Esophagus (tissue), 2 donors: ENCODE data around the gene KCTD15. TPM values are rescaled to one million over a fixed set of nuclear protein-coding genes. Genes with fewer than 3 reads are reported as not detected.

ENCODE experiments used
- H3K27ac ChIP-seq, 2 donors: one replicate each; pipeline ENCODE4 v1.5.1; 2013; ENCODE audit warnings: low read depth in 2 of 2, mild to moderate bottlenecking in 2 of 2, inconsistent platforms in 1 of 2, low read length in 1 of 2, moderate library complexity in 1 of 2
- H3K27me3 ChIP-seq, 2 donors: one replicate each; pipeline ENCODE4 v1.6.1; 2013; ENCODE audit warnings: low read length in 2 of 2, control low read depth in 1 of 2, mild to moderate bottlenecking in 1 of 2; ENCODE audit not compliant: insufficient read depth in 2 of 2, control insufficient read depth in 1 of 2
- H3K36me3 ChIP-seq, 2 donors: one replicate each; pipeline ENCODE4 v1.6.1; 2013; ENCODE audit warnings: low read length in 1 of 2; ENCODE audit not compliant: control insufficient read depth in 2 of 2, insufficient read depth in 2 of 2
- H3K4me1 ChIP-seq, 2 donors: one replicate each; pipeline ENCODE4 v1.6.1; 2013; ENCODE audit warnings: low read length in 1 of 2; ENCODE audit not compliant: control insufficient read depth in 2 of 2, insufficient read depth in 2 of 2
- H3K4me3 ChIP-seq, 2 donors: one replicate each; pipeline ENCODE4 v1.5.1; 2013; ENCODE audit warnings: low read length in 2 of 2, mild to moderate bottlenecking in 2 of 2, low read depth in 1 of 2, moderate library complexity in 1 of 2
- H3K9me3 ChIP-seq, 2 donors: one replicate each; pipeline ENCODE4 v1.6.1; 2013; ENCODE audit warnings: mild to moderate bottlenecking in 2 of 2, low read depth in 1 of 2, low read length in 1 of 2, moderate library complexity in 1 of 2; ENCODE audit not compliant: control insufficient read depth in 2 of 2, insufficient read depth in 1 of 2
- WGBS, 2 donors: extraction: QIAGEN DNeasy Blood & Tissue Kit; methylation state at CpG; one replicate each; pipeline ENCODE4 v1.1.7; 2013; 5-methylcytosine and 5-hydroxymethylcytosine counted together
- polyA plus RNA-seq, 2 donors: library from polyadenylated mRNA; stranded (reverse); fragments of 200-250 nt; gene quantifications; one replicate each; pipeline ENCODE4 v1.2.3, GENCODE V29; 2013
- donor health status: healthy with polysubstance abuse.
- donor health status: Bipolar disorder and iron deficiency.

Gene KCTD15
- polyA plus RNA-seq, 2 donors: 23.8 to 33.1 TPM

DNA sequence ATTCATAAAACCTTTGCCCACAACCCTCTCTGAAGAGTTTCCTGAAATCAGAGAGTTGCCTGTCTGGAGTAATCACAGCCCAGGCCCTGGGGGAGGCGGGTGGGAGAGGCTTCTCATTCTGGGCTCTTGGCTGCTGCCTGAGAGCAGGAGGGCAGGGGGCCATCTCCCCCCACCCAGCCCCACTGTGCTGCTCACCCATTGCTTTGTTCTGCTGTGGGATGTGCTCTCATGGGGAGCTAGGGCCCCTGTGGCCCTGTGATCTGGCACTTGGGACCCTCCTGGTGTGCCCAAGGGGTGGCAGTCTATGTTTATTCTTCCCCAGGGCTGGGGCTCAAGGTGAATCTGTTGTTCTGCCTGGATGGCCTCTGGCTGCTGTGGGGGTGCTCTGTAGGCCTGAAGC is 6.1 kb downstream of the KCTD15 start:
- H3K27ac ChIP-seq: peak overlapping the region in 1 of 2 donors; percentile 38
- H3K27me3 ChIP-seq: no peaks in the 10 kb centered on the region
- no peak overlapping the region for H3K4me3 ChIP-seq
- H3K9me3 ChIP-seq: no peaks in the 10 kb centered on the region
- peaks cover 8 to 28% of the 10 kb centered on the region in 2 donors for H3K36me3 ChIP-seq
- H3K4me1 ChIP-seq: peaks cover 5 to 29% of the 10 kb centered on the region in 2 donors
- WGBS, 2 donors: 91 to 92% methylated on average over 1 of the region's 1 CpG

DNA sequence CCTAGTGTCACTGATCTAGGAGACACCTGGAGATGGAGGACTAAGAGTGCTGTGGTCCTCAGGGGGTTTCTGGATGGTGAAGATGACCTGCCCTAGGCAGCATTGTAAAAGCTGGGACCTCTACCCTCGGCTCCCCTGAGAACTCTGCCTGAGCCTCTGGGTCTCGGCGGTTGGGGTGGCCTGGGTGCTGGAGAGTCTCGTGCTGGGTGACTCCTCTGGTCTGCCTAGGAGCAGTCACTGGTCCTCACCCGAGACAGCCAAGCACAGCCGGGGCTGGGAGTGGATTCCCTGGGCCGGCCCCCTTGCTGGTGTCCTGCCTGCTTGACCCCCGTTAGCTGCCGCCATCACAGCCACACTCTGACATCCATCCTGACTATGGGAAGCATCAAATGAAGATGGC is 6.7 kb downstream of the KCTD15 start:
- peaks cover 8 to 28% of the 10 kb centered on the region in 2 donors for H3K36me3 ChIP-seq
- peaks cover 5 to 29% of the 10 kb centered on the region in 2 donors for H3K4me1 ChIP-seq
- no peaks in the 10 kb centered on the region for H3K27me3 ChIP-seq
- H3K4me3 ChIP-seq: no peak overlapping the region
- 91% methylated on average over 9 of the region's 9 CpGs for WGBS, 2 donors
- peak overlapping the region; percentile 32 to 86 for H3K27ac ChIP-seq
- H3K9me3 ChIP-seq: no peaks in the 10 kb centered on the region

DNA sequence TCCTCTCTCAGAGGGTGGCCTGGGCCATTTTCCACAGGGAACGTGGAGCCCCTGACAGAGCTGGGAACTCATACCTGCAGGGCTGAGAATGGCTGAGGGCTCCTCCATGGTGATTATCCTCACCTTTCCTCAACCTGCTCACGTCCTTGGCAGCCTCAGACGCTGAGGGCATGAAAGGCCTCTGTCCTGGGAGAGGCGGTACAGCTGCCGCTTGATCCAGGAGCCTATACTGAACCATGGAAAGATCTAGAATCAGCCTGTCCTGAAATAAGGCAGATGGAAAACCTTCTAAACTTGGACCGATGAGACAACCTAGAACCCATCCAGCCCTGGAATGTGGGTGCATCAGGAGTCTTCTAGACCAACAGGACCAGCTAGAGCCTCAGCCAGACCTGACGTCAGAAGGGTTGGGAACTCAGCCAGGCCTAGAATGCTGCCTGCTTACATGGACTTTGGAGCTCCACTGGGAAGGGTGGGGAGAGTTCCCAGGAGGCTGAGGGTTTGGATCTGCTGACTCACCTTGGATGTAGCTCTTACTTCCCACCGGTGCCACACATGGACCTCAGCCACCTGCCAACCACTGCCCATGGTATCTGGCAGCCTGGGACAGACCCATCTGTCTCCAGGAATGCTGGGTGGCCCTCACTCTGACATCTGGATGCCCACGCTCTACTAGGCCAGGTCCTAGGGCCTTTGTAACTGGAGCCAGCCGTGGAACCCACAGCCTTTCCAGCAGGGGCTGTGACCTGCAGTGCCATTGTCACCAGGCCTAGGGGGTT is 7.5 kb downstream of the KCTD15 start:
- no peaks in the 10 kb centered on the region for H3K9me3 ChIP-seq
- peaks cover 8 to 28% of the 10 kb centered on the region in 2 donors for H3K36me3 ChIP-seq
- peak overlapping the region; percentile 73 to 88 for H3K27ac ChIP-seq
- H3K4me3 ChIP-seq: no peak overlapping the region
- no peaks in the 10 kb centered on the region for H3K27me3 ChIP-seq
- WGBS, 2 donors: 53 to 56% methylated on average over 10 of the region's 10 CpGs
- peaks cover 5 to 29% of the 10 kb centered on the region in 2 donors for H3K4me1 ChIP-seq

DNA sequence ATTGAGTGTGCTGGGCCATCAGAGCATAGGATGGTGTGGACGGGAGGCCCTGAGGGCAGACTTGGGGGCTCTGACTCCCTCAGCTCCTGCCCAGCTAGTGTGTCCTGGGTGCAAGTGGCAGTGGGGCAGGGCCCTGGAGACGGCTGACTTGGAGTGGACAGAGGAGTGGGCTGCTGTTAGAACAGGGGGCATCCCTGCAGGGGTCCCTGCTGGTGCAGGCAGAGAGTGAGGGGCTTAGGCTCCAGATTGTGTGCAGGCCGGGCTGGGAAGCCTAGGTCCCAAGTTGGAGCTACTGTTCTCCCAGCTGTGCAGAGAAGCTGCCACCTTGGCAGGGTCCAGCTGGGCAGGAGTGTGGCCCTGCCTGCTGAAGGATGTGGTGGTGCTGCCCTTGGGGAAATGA is 8.6 kb downstream of the KCTD15 start:
- H3K27ac ChIP-seq: peak overlapping the region; percentile 26 to 86
- peaks cover 5 to 24% of the 10 kb centered on the region in 2 donors for H3K4me1 ChIP-seq
- H3K36me3 ChIP-seq: peaks cover 8 to 28% of the 10 kb centered on the region in 2 donors
- H3K4me3 ChIP-seq: no peak overlapping the region
- no peaks in the 10 kb centered on the region for H3K9me3 ChIP-seq
- 85 to 93% methylated on average over 3 of the region's 3 CpGs for WGBS, 2 donors
- no peaks in the 10 kb centered on the region for H3K27me3 ChIP-seq

DNA sequence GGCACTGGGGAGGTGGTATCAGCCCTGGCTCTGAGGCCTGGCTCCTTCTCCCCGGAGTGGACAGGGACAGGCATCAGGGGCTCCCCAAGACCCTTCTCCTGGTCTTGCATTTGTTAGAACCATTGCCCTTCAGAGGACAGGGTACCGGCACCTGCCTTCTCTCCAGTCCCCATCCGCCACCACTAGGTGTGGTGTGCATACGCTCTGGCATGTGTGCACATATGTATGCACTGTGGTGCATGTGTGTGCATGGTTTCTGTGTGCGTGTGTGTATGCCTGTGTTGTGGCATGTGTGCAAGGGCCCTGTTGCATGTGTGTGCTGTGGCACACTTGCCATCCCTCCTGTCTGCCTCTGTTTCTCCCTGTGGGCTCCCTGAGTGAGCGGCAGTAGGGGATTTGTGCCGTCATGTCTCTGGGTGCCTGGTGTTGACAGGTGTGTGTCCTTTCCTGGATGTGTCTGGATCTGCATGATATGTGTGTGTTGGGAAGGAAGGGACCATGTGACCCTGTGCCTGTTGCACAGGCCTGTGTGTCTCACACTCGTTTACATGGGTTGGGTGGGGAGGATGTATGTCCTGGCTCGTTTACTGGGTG is 9.3 kb downstream of the KCTD15 start:
- Histone ChIP-seq H3K27me3 (no peaks in the 10 kb centered on the region), H3K4me1 (peaks cover 5 to 24% of the 10 kb centered on the region in 2 donors), H3K27ac (peak overlapping the region; percentile 26 to 86), H3K4me3 (no peak overlapping the region), H3K9me3 (no peaks in the 10 kb centered on the region), H3K36me3 (peaks cover 8 to 28% of the 10 kb centered on the region in 2 donors)
- WGBS, 2 donors: 65 to 72% methylated on average over 9 of the region's 9 CpGs

DNA sequence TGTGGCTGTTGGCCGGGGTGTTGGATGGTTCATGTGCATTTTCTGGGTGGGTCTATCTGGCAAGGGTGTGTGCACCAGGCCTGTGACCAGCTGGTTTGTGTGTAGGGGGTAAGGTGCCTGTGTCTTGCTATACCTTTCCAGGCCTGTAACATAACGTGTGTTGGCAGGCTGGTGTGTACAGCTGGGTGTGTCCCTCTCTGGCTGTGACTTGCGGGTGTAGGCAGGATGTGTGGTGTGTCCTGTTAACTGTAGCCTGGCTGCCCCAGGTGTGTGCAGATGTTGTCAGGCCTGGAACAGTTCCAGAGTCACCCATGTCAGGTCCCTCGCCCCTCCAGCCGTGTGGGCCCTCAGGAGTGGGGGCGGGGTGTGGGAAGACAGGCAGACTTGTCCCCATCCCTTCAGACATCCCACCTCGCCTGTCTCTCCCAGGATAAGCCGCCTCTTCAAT is 9.8 kb downstream of the KCTD15 start:
- peak overlapping the region; percentile 63 to 86 for H3K27ac ChIP-seq
- 48 to 68% methylated on average over 8 of the region's 8 CpGs for WGBS, 2 donors
- H3K27me3 ChIP-seq: no peaks in the 10 kb centered on the region
- peaks cover 4 to 27% of the 10 kb centered on the region in 2 donors for H3K36me3 ChIP-seq
- no peak overlapping the region for H3K4me3 ChIP-seq
- H3K4me1 ChIP-seq: peaks cover 5 to 24% of the 10 kb centered on the region in 2 donors
- no peaks in the 10 kb centered on the region for H3K9me3 ChIP-seq

DNA sequence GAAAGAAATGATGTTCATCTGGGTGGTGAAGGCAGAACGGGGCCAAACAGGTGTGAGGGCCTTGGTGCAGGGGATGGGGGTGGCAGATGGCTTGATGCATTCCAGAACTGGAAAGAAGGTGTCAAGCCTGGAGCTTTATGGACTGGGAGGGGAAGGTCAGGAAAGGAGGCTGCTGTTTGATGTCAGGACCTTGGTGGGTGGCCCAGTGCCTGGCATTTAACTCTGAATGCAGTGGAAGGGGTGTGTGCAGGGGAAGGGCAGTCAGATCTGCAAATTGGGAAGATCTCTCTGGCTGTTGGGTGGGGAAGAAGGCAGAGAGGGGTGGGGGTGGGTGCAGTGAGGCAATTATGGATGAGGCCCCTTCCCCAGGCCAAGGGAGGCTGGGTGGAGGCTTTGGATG is 11.7 kb downstream of the KCTD15 start:
- H3K27ac ChIP-seq: no peak overlapping the region
- H3K4me3 ChIP-seq: no peak overlapping the region
- 67 to 77% methylated on average over 1 of the region's 1 CpG for whole genome bisulfite sequencing, 2 donors
- H3K27me3 ChIP-seq: no peaks in the 10 kb centered on the region
- H3K4me1 ChIP-seq: peaks cover 5 to 24% of the 10 kb centered on the region in 2 donors
- H3K36me3 ChIP-seq: peaks cover 8 to 25% of the 10 kb centered on the region in 2 donors
- no peaks in the 10 kb centered on the region for H3K9me3 ChIP-seq

DNA sequence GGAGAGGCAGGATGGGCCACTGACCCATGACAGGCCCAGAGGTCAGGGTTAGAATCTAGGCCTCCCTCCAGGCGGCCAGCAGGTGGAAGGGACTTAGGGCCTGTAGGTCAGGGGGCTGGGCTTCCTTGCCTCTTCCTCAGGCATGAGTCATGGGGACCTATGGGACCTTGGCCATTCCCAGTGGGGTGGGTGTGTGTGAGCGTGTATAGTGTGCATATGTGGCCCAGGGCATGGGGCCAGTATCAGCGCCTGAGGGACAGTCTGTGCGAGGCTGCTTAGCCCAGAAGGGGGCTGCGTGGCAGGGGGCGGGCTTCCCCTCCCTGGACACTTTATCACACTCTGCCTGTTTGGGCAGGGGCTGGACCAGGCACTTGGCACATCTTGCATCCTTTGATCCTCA is 13.3 kb downstream of the KCTD15 start:
- WGBS, 2 donors: 69 to 75% methylated on average over 6 of the region's 6 CpGs
- Histone ChIP-seq H3K27me3 (no peaks in the 10 kb centered on the region), H3K9me3 (no peaks in the 10 kb centered on the region), H3K4me3 (no peak overlapping the region), H3K4me1 (peaks cover 5 to 13% of the 10 kb centered on the region in 2 donors), H3K27ac (no peak overlapping the region), H3K36me3 (peaks cover 8 to 29% of the 10 kb centered on the region in 2 donors)

DNA sequence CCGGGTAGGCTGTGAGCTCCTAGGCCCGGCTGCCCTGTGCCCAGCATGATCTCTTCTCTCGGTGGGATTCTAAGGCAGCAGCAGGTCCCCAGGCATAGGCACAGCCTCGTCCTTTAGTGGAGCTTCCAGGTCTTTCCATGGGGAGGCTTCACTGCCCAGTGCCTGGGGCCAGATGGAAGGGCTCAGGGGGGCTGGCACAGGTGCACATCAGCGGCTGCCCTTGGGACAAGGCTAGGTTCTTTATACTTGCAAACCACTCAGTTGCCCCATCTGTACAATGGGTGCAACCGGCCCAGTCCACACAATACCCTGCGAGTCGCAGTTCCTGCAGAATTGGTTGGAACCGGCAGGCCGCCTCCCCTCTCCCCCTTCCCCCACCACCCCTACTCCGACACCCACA is 14.2 kb downstream of the KCTD15 start:
- Histone ChIP-seq H3K27ac (no peak overlapping the region), H3K36me3 (peaks cover 8 to 28% of the 10 kb centered on the region in 2 donors), H3K4me3 (no peak overlapping the region), H3K9me3 (no peaks in the 10 kb centered on the region), H3K4me1 (peaks cover 0 to 13% of the 10 kb centered on the region in 2 donors), H3K27me3 (no peaks in the 10 kb centered on the region)
- WGBS, 2 donors: 92 to 99% methylated on average over 11 of the region's 11 CpGs
